Measurements from ENCODE around the gene MBOAT2. TPM values are rescaled to one million over a fixed set of nuclear protein-coding genes. Genes with fewer than 3 reads are reported as not detected.

MBOAT2 gene
- total RNA-seq, 4 donors from 2014 or later, result 12.5 to 33.0 (median 20.7) TPM

GRCh38 chr2:8992643-8993042 lies 10.8 kb downstream of the MBOAT2 start:
- no peak for DNase-seq
- no peaks in the 10 kb centered on the region for H3K9me3 ChIP-seq
- no peak overlapping the region for H3K4me3 ChIP-seq
- H3K27me3 ChIP-seq, result no peaks in the 10 kb centered on the region
- H3K4me1 ChIP-seq, result peaks cover 0 to 5% (median 0%) of the 10 kb centered on the region in 4 donors
- TF ChIP-seq CTCF (IDR thresholded peaks at IDR 0.05) (no peak), POLR2A (IDR thresholded peaks at IDR 0.05) (no peak)
- H3K27ac ChIP-seq, result no peak overlapping the region
- H3K36me3 ChIP-seq, result no peaks in the 10 kb centered on the region

- H3K4me1 ChIP-seq, result no peaks in the 10 kb centered on the region
- no peak overlapping the region for H3K27ac ChIP-seq
- no peak for DNase-seq
- H3K27me3 ChIP-seq, result no peaks in the 10 kb centered on the region
- no peak for TF ChIP-seq CTCF (IDR thresholded peaks at IDR 0.05)
- TF ChIP-seq POLR2A (IDR thresholded peaks at IDR 0.05), result no peak
- no peaks in the 10 kb centered on the region for H3K36me3 ChIP-seq
- no peaks in the 10 kb centered on the region for H3K9me3 ChIP-seq
- H3K4me3 ChIP-seq, result no peak overlapping the region
Measured at GRCh38 chr2:8989536-8990079, 13.9 kb downstream of the MBOAT2 start.

GRCh38 chr2:8987410-8987809 lies 16.1 kb downstream of the MBOAT2 start:
- H3K4me1 ChIP-seq, result no peaks in the 10 kb centered on the region
- no peaks in the 10 kb centered on the region for H3K36me3 ChIP-seq
- H3K4me3 ChIP-seq, result no peak overlapping the region
- H3K27ac ChIP-seq, result no peak overlapping the region
- H3K9me3 ChIP-seq, result no peaks in the 10 kb centered on the region
- no peak for DNase-seq
- no peaks in the 10 kb centered on the region for H3K27me3 ChIP-seq
- no peak for TF ChIP-seq POLR2A (IDR thresholded peaks at IDR 0.05)
- TF ChIP-seq CTCF (IDR thresholded peaks at IDR 0.05), result no peak

GRCh38 chr2:8986327-8986976 lies 17.0 kb downstream of the MBOAT2 start:
- no peak for DNase-seq
- no peaks in the 10 kb centered on the region for H3K36me3 ChIP-seq
- H3K27me3 ChIP-seq, result no peaks in the 10 kb centered on the region
- H3K4me3 ChIP-seq, result no peak overlapping the region
- no peaks in the 10 kb centered on the region for H3K4me1 ChIP-seq
- no peaks in the 10 kb centered on the region for H3K9me3 ChIP-seq
- TF ChIP-seq POLR2A (IDR thresholded peaks at IDR 0.05) (no peak), CTCF (IDR thresholded peaks at IDR 0.05) (peak in 1 of 6 experiments; percentile 7)
- no peak overlapping the region for H3K27ac ChIP-seq

- no peaks in the 10 kb centered on the region for H3K27me3 ChIP-seq
Measured at GRCh38 chr2:8985561-8986326, 17.7 kb downstream of the MBOAT2 start.

More at GRCh38 chr2:8985561-8986326, 17.7 kb downstream of the MBOAT2 start:
- Histone ChIP-seq H3K4me3 (no peak overlapping the region), H3K36me3 (no peaks in the 10 kb centered on the region), H3K27ac (no peak overlapping the region), H3K4me1 (no peaks in the 10 kb centered on the region), H3K9me3 (no peaks in the 10 kb centered on the region)
- no peak for DNase-seq
- no peak for TF ChIP-seq POLR2A (IDR thresholded peaks at IDR 0.05)
- no peak for TF ChIP-seq CTCF (IDR thresholded peaks at IDR 0.05)
